NCI-H510A (cell line): ENCODE measurements around the gene SETD9.

Source experiments
- DNase-seq: peaks from one replicate; lab custom pipeline; 2025; lab: John Stamatoyannopoulos, UW

SETD9 gene

DNA sequence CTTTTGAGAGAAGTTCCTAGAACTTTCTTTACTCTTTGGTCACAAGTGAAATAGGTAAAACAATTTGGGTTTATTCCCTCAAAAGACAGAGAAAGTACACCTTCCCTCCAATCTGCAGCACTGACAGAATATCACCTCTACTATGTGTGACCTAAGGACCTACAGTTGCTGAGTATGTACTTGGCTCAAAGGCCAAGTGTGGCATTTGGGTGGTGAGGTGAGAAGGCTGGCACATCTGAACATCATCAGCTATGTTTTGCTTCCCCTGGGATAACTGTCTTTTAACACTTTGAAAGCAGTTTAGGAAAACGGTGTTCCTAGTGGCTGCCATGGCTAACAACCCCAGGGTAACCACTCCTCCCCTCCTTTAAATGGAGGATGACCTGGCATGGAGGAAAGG is 24.9 kb downstream of the SETD9 start:
- DNase-seq, result no peak

DNA sequence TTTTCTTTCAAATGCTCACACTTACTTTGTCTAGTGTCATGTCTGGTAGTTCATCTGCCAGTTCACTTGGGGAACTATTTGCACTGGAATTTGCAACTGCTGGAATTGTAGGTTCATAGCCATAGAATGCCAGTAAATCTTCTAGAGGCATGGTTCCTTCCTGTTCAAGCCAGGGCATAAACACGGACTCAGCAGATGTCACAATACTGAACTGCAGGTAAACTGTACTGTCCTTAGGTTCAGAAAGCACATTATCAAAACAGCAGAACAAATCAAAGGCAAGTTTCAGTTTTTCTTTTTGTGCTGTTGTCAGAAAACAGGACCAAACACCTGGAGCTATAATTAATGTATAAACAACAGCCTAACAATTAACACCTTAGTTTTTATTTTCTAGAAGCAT is 29.5 kb downstream of the SETD9 start:
- DNase-seq, result no peak

DNA sequence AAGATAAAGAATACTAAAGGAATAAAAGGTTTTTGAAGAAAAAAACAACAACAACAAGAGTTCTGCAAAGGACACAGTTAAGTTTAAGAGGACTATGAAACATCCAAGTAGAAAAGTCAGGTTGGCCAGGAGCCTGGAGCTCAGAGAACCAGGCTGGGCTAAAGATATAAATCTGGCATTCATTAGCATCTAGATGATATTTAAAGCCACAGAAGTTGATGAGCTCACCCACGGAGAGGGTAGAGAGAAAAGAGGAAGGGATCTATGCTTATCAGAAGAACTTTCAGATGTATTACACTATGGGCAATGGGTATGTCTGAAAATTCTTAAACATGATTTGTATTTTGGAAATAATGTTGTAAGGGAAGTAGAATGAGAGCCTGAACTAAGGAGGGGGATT is 32.6 kb downstream of the SETD9 start:
- no peak for DNase-seq

GRCh38 chr5:56947052-56947451 is 37.7 kb downstream of the SETD9 start:
- DNase-seq, result no peak

GRCh38 chr5:56950626-56951125 is 41.3 kb downstream of the SETD9 start:
- DNase-seq, result no peak

DNA sequence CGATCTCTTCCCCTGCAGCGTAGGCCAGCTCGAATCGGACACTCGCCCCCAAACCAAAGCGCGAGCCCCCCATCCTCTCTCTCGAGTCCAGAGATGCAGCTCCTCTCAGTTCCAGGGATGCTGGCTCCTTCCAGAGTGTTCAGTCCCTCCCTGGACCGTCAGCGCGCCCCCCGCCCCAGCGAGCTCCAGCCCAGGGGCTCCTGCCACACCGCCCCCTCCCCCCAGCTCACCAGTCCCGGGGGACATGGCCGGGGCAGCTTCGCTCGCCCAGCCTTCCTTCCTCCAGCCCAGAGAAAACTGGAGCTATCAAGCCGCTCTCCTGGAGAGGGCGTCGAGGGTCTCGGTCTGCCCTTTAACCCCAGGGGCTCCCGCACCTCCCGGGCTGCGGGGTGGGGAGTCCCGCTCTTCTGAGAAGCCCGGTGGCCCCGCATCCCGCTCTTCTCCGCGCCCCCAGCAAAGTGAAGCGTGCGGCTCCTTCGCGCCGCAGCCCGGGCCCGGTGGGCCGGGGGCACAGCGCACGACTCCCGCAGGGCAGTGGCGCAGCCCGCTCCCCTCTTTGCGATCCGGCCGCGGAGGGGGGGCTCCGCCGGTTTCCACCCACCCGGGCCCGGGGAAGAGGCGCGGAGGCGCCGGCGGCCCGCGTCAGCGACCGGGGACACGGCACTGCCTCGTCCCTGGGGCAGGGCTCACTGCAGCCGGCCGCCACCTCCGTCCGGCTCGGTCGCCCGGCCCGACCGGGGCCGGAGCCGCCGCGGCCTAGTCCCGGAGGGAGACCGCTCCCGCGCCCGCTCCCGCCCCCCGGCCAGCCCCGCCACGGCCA is 41.9 kb downstream of the SETD9 start:
- no peak for DNase-seq

GRCh38 chr5:56951946-56952691 is 42.7 kb downstream of the SETD9 start, which contains the start of gene MIER3:
TSS of gene MIER3 (minus strand) at chr5:56952123. CDS start at chr5:56952102, 21 bp downstream.
- DNase-seq, result peak; percentile 41

DNA sequence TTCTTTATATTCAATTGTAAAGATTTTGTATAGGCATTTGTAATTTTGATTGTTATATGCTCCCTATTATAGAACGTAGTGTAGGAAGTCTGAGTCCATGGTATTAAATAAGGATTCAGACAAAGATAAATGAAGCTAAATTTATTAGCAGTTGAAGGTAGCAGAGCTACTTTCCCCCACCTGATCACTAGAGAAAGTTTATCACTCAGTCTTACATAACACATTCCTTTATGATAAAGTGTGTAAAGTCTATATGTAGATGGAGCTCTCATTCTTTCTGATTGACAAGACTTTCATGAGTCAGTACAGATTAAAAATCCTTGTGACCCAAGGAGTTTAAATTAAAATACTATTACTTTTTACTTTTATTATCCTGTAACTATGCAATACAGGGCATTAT is 44.9 kb downstream of the SETD9 start:
- no peak for DNase-seq

DNA sequence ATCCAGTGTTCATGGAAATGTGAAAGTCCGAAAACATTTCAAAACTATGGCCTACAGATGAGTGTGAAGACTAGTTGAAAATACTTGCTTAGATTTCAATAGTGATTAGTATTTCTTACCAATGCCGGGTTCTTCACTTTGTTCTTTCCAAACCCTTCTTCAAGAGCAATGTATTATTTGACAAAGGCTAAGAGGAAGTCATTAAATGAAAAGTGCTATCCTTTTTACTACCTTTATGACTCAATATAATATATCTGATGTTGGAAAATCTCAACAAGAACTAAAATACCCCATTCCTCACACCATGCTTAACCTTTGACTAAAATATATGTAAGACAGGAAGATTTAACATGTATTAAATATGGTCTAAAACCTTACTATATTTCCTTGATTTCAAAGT is 49.2 kb downstream of the SETD9 start:
- DNase-seq, result no peak

DNA sequence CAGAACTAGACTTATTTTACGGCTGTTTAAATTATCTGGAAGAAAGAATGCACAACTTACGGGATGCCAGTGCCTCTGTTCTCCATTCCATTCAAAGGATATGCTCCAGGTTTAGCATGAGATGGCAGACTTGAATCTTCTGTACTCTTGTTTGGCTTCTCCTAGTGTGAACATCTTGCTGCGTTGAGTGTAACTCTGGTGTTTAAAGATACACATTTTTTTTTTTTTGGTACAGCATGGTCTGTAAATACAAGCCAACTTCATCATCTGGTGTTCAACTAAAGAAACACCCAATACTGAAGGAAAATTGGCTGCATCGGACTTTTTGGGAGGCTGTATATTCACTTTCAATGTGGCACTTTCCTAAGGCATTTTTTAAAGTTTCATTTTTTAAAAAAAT is 49.9 kb downstream of the SETD9 start:
- DNase-seq, result no peak

GRCh38 chr5:56961746-56962145 is 52.4 kb downstream of the SETD9 start:
- no peak for DNase-seq

DNA sequence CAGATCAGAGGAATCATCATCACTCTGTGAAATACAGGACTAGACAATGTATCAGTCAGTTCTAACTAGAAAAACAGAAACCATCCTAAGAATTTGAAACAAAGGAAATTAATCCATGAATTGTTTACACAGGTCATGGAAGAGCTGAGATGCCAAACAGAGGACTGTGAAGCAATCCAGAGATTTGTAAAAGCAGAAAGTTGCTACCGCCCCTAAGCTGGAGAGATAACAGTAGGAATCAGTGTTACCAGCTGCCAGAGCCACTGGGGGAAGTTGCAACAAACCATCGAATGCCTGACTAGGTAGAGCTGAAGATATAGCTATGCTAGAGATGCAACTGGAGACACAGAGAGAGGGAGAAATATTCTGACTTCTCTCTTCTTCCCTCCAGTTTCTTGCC is 52.9 kb downstream of the SETD9 start:
- no peak for DNase-seq

DNA sequence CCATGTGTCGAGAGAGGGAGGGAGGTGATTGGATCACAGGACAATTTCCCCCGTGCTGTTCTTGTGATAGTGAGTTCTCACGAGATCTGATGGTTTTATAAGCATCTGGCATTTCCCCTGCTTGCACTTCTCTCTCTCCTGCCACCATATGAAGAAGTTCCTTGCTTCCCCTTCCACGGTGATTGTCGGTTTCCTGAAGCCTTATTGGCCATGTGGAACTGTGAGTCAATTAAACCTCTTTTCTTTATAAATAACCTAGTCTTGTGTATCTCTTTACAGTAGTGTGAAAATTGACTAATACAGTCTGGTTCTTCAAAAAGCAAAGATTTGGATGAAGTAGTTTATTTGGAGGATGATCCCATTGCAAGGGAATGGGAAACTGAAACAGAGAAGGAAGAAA is 53.9 kb downstream of the SETD9 start:
- no peak for DNase-seq

- DNase-seq, result no peak
These were observed 54.8 kb downstream of the SETD9 start for GRCh38 chr5:56964173-56964572.
